Measurements from ENCODE around the gene PODXL2. TPM values are rescaled to one million over a fixed set of nuclear protein-coding genes. Genes with fewer than 3 reads are reported as not detected.

PODXL2 gene
- total RNA-seq, 3 donors from 2014 or later = 5.4 to 18.5 (median 16.2) TPM

DNA sequence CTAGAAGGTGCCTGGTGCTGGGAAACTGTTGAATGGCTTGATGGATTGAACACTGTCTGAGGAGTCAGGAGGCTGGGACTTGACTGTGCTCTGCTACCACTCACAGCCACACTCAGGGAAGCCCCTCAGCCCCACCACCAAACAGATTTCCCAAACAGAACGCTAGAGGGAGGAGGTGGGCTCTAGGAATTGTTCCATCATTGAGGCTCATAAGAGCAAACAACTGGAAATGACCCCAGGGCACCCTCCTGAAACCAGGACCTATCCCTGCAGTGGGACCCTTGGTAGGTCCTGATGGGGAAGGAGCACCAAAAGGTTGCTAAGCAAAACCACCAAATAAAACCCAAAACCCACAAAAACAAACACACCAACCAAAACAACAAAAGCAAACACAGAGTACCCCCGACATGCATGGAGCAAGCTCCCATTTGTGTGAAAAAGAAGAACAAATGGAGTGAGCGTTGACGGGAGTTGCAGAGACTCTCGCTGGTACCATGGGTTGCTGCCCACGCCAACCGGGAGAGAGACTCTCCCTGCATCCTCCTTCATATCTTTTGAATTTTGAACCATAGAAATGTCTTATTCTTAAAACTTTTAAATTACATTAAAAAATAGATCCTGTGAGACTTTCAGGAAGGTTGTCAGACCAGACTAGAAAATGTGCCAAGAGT, 89.4 kb downstream of the PODXL2 start:
- intact Hi-C loops (cut with DNase I, micrococcal nuclease) = no loop called here
- Histone ChIP-seq H3K4me1 (ENCODE audit: low read depth) (no peaks in the 10 kb centered on the region), H3K9me3 (no peaks in the 10 kb centered on the region), H3K36me3 (ENCODE audit: low read depth) (no peaks in the 10 kb centered on the region), H3K4me3 (no peak overlapping the region)
- TF ChIP-seq, protein P1, sequence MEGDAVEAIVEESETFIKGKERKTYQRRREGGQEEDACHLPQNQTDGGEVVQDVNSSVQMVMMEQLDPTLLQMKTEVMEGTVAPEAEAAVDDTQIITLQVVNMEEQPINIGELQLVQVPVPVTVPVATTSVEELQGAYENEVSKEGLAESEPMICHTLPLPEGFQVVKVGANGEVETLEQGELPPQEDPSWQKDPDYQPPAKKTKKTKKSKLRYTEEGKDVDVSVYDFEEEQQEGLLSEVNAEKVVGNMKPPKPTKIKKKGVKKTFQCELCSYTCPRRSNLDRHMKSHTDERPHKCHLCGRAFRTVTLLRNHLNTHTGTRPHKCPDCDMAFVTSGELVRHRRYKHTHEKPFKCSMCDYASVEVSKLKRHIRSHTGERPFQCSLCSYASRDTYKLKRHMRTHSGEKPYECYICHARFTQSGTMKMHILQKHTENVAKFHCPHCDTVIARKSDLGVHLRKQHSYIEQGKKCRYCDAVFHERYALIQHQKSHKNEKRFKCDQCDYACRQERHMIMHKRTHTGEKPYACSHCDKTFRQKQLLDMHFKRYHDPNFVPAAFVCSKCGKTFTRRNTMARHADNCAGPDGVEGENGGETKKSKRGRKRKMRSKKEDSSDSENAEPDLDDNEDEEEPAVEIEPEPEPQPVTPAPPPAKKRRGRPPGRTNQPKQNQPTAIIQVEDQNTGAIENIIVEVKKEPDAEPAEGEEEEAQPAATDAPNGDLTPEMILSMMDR (IDR thresholded peaks at IDR 0.05) = no peak
- ATAC-seq (no peak), DNase-seq (no peak)

DNA sequence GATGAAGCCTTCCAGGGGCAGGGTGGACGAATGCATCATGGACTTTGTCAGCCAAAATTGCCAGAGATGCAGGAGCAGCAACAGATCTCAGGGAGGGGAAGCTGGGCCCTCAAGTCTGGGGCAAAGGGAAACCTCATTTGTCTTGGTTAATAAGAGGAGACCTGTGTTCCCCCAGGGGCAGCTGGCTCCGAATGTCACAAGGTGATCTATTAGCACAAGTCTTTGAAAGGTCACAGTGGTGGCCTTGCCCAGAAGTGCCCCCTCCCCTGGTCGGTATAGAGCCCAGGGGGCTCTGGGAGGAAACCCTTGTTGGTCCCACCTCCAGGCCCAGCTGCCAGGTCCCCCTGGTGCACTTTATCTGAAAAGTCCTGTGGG, 89.9 kb downstream of the PODXL2 start:
- TF ChIP-seq, protein P1 (IDR thresholded peaks at IDR 0.05) = no peak
- intact Hi-C loops (cut with DNase I, micrococcal nuclease) = no loop called here
- no peaks in the 10 kb centered on the region for H3K4me1 ChIP-seq (ENCODE audit: low read depth)

DNA sequence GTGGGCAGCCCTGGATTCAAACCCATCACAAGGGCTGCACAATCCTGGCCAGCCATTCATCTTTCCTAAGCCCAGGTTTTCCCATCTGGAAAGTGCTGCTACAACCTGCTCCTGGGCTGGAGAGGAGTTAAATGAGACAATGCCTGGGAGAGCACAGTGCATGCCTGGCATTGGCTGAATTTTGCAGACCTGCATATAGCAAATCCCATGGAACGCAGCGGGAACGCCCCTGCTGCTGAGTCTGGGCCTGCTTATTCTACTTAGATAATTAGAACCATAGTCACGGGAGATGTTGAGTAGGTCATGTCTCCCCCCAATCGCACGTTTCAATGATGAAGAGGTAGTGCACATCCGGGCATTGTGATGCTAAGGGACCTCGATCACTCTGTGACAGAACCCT, 90.4 kb downstream of the PODXL2 start:
- intact Hi-C loops (cut with DNase I, micrococcal nuclease) = no loop called here
- H3K36me3 ChIP-seq (ENCODE audit: low read depth) = no peaks in the 10 kb centered on the region
- TF ChIP-seq, protein P1 (IDR thresholded peaks at IDR 0.05) = no peak
- ATAC-seq = no peak
- no peaks in the 10 kb centered on the region for H3K9me3 ChIP-seq
- no peaks in the 10 kb centered on the region for H3K4me1 ChIP-seq (ENCODE audit: low read depth)
- no peak for DNase-seq
- H3K4me3 ChIP-seq = no peak overlapping the region

More for the DNA sequence above, 89.9 kb downstream of the PODXL2 start:
- Histone ChIP-seq H3K36me3 (ENCODE audit: low read depth) (no peaks in the 10 kb centered on the region), H3K9me3 (no peaks in the 10 kb centered on the region), H3K4me3 (no peak overlapping the region)
- no peak for ATAC-seq
- DNase-seq = no peak

DNA sequence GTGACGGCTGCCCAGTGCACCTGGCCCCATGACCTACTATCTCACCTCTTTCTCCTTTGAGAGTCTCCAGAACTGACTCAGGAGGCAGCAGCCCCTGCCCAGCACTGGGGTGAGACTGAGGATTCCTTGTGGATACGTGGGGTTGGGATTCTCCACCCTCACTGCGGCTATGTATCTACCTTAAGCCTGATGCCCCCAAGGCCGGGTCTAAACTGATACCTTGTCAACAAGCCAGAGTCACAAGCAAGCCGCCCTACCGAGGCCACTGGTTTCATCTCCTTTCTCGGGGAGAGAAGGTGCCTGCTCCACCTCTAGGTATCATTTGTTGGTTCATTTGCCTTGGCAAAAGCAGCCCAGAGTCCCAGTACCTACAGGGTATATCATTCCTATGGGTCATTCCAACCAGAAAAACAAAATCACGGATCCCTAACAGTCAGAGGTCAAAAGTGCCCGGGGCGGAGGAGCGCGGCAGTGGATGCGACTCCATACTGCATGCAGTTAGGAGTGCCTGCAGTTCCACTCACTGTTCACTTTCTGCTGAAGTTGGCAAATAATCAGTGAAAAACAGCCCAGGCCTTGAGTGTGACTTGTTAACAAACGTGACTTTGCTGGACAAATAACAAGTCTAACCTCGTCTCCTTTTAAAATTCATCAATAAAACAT, 91.3 kb downstream of the PODXL2 start:
- ATAC-seq (no peak), DNase-seq (no peak)
- TF ChIP-seq, protein P1 (IDR thresholded peaks at IDR 0.05) = no peak
- no peaks in the 10 kb centered on the region for H3K4me1 ChIP-seq (ENCODE audit: low read depth)
- H3K9me3 ChIP-seq = no peaks in the 10 kb centered on the region
- no peaks in the 10 kb centered on the region for H3K36me3 ChIP-seq (ENCODE audit: low read depth)
- intact Hi-C loops (cut with DNase I, micrococcal nuclease) = no loop called here
- no peak overlapping the region for H3K4me3 ChIP-seq

DNA sequence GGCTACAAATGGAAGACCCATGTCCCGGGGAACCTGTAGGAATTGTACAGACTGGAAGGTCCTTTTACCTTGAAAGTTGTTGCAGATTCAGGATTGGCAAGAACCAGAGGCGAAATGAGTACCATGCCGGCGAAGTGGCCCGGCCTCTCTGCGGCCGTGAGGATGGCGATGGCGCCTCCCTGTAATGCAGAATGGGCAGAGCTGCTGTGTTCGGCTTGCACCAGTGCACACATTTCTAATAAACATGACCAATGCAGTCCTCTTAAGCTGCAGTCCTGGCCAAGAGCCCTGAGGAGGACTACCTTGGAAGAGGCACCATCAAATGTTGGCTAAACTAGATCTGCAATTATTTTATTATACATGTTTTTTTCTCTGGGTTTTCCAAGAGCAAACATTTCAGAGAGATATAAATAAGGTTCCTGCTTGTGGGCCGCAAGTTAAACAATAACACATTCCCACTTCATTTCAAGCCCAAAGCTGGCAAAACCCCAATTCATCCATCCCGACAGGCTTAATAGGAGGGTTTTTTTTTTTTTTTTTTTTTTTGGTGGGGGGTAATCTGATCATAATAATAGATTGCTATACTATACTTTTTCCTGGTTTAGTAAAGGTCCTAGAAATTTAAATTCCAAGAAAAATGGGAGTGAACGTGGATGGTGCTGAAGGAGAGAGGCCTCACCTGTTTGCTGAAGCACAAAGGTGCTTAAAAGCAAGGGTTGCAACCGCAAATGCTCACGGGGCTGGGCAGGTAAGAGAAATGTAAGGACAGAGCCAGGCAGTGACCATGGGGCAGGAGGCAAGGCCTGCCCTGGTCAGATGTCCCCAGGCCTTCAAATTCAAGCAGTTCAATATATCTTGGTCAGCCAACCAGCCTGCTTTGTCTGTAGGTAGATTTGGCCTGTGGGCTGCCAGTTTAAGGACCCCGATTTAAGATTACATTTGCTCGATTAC, 92.3 kb downstream of the PODXL2 start:
- no peak for DNase-seq

More for the DNA sequence above, 92.3 kb downstream of the PODXL2 start:
- H3K36me3 ChIP-seq (ENCODE audit: low read depth) = no peaks in the 10 kb centered on the region
- no peak overlapping the region for H3K4me3 ChIP-seq
- no peak for ATAC-seq
- H3K4me1 ChIP-seq (ENCODE audit: low read depth) = no peaks in the 10 kb centered on the region
- intact Hi-C loops (cut with DNase I, micrococcal nuclease) = no loop called here
- H3K9me3 ChIP-seq = no peaks in the 10 kb centered on the region
- TF ChIP-seq, protein P1 (IDR thresholded peaks at IDR 0.05) = no peak

Measured in mucosa of descending colon (tissue), 3 donors.